Ectodermal cell (in vitro differentiated cells): Measurements from ENCODE around the gene TTC5.

Experiments
- H3K27ac ChIP-seq: 2 replicates; pipeline ENCODE4 v1.7.0; 2013; ENCODE audit warnings: mild to moderate bottlenecking, low read depth, low read length; ENCODE audit not compliant: insufficient read depth, poor library complexity, severe bottlenecking
- H3K27me3 ChIP-seq: 2 replicates; pipeline ENCODE4 v1.7.0; 2013; ENCODE audit warnings: mild to moderate bottlenecking, low read length; ENCODE audit not compliant: insufficient read depth, control insufficient read depth, poor library complexity, severe bottlenecking
- H3K36me3 ChIP-seq: one replicate; pipeline ENCODE4 v1.7.0; 2013; ENCODE audit warnings: low read length; ENCODE audit not compliant: control insufficient read depth, insufficient read depth
- H3K4me1 ChIP-seq: one replicate; pipeline ENCODE4 v1.7.0; 2013; ENCODE audit warnings: low read length; ENCODE audit not compliant: control insufficient read depth, insufficient read depth
- H3K4me3 ChIP-seq: 2 replicates; pipeline ENCODE4 v1.7.0; 2013; ENCODE audit warnings: low read depth, low read length, control low read depth; ENCODE audit not compliant: insufficient read depth
- H3K9me3 ChIP-seq: 2 replicates; pipeline ENCODE4 v1.7.0; 2013; ENCODE audit warnings: mild to moderate bottlenecking, low read length, moderate library complexity; ENCODE audit not compliant: control insufficient read depth
- WGBS, 2 experiments: methylation state at CpG; one replicate each; pipeline ENCODE4 v1.1.7; 2013; ENCODE audit warnings: missing lambda C conversion rate in 2 of 2; 5-methylcytosine and 5-hydroxymethylcytosine counted together

The TTC5 gene

GRCh38 chr14:20262642-20263128 is 43.1 kb downstream of the TTC5 start:
- 33 to 46% methylated on average over 3 of the region's 3 CpGs for WGBS, 2 experiments
- no peak overlapping the region for H3K4me3 ChIP-seq

GRCh38 chr14:20247646-20248246 is 58.0 kb downstream of the TTC5 start:
- Histone ChIP-seq H3K36me3 (no peaks in the 10 kb centered on the region), H3K27me3 (no peaks in the 10 kb centered on the region), H3K4me1 (no peaks in the 10 kb centered on the region), H3K9me3 (peaks cover 7% of the 10 kb centered on the region), H3K27ac (no peak overlapping the region), H3K4me3 (no peak overlapping the region)
- 65 to 70% methylated on average over 3 of the region's 3 CpGs for WGBS, 2 experiments

More at GRCh38 chr14:20262642-20263128, 43.1 kb downstream of the TTC5 start:
- Histone ChIP-seq H3K9me3 (peaks cover 5% of the 10 kb centered on the region), H3K4me1 (no peaks in the 10 kb centered on the region), H3K36me3 (no peaks in the 10 kb centered on the region), H3K27ac (no peak overlapping the region), H3K27me3 (no peaks in the 10 kb centered on the region)
